Transverse colon (tissue), 4 donors: ENCODE results near the gene YWHAB.

Experiments
- POLR2AphosphoS5 ChIP-seq, 3 donors: sonication (generic); formaldehyde crosslinking; IDR thresholded peaks; one replicate each; pipeline ENCODE4 v1.6.1; 2016; ENCODE audit warnings: antibody characterized with exemption in 3 of 3
- TF ChIP-seq, protein P1 (sequence below), 5 experiments: fragments of 200-600 bp in 3 of 5; fragments of 450-650 bp in 2 of 5; sonication (generic) in 3 of 5; IDR thresholded peaks; 1 replicate in 2 of 5; 2 replicates in 3 of 5; pipeline ENCODE4 v1.5.1; 2016 to 2017; ENCODE audit warnings: antibody characterized with exemption in 5 of 5, inconsistent platforms in 3 of 5, mild to moderate bottlenecking in 2 of 5, moderate library complexity in 1 of 5

- no peak for TF ChIP-seq POLR2AphosphoS5 (IDR thresholded peaks at IDR 0.05)
- TF ChIP-seq, protein P1, sequence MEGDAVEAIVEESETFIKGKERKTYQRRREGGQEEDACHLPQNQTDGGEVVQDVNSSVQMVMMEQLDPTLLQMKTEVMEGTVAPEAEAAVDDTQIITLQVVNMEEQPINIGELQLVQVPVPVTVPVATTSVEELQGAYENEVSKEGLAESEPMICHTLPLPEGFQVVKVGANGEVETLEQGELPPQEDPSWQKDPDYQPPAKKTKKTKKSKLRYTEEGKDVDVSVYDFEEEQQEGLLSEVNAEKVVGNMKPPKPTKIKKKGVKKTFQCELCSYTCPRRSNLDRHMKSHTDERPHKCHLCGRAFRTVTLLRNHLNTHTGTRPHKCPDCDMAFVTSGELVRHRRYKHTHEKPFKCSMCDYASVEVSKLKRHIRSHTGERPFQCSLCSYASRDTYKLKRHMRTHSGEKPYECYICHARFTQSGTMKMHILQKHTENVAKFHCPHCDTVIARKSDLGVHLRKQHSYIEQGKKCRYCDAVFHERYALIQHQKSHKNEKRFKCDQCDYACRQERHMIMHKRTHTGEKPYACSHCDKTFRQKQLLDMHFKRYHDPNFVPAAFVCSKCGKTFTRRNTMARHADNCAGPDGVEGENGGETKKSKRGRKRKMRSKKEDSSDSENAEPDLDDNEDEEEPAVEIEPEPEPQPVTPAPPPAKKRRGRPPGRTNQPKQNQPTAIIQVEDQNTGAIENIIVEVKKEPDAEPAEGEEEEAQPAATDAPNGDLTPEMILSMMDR (IDR thresholded peaks at IDR 0.05) = no peak
These were observed 16.5 kb downstream of the YWHAB start for GRCh38 chr20:44901974-44902373.
